Measurements from ENCODE around the gene ZYX. TPM values are rescaled to one million over a fixed set of nuclear protein-coding genes. Genes with fewer than 3 reads are reported as not detected.
"Not testable (repeated sequence)": the region's sequence is repeated elsewhere in the genome, so short reads cannot be mapped to it uniquely, and the experiment has no call there.

ZYX gene
- total RNA-seq, 1 experiment from 2014 or later: 128 TPM

DNA sequence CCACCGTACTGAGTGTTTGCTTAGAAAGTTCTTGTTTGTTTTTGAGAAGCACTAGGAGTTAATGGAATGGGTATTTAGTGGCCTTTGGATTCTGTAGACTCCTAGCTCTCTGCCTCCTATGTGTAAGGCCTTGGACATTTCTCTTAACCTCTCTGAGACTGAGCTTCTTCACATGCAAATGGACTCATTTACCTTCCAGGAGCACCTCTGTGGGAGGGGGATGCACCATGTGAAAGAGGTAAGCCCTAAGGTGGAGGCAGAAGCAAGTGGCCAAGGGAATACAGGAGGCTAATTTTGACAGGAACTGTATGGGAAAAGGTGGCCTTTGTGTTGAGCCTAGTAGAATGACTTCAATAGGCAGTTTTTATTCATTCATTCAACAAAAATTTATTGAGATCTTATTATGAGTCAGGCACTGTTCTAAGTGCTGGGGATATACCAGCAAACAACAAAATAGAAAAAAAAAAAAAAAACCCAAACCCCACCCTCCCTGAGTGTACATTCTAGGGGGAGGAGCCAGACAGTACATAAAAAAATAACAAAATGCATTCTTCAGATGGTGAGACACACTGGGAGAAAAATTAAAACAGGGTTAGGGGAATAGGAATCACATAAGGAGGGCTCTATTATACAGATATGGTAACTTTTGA, 36.7 kb downstream of the ZYX start:
- no peak for DNase-seq (ENCODE audit: low read depth)

DNA sequence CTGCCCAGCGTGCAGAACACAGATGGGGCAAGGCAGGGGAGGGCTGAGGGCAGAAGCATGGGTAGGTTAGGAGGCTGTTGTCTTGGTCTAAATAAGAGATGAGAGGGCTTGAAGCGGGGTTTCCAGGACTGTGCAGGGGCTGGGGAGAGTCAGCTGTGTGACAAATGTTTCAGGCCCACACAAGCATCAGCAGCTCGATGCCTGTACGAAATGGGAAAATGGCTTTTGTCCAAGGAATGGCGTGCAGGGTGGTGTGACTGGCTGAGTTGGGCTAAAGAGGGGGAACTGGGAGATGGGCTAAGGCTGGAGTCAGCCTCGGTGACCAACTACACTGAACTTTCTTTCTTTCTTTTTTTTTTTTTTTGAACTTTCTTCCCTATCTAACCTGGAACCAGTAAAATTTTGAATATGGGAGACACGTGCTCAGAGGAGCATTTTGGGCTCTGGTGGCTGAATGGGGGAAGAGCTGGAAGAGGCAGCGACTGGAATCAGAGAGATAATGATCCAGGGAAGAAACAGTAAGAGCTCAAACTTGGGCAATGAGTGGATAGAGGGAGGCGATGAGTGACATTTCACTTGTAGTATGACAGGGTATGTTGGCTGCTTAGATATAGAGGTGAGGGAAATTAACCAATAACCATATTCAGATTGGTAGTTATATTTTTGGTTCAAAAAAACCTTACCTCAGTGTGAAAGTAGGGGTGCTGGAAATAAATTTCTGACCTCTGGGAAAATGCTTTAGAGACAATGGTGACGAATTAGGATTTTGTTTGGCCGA, 37.7 kb downstream of the ZYX start:
- no peak for DNase-seq (ENCODE audit: low read depth)

DNA sequence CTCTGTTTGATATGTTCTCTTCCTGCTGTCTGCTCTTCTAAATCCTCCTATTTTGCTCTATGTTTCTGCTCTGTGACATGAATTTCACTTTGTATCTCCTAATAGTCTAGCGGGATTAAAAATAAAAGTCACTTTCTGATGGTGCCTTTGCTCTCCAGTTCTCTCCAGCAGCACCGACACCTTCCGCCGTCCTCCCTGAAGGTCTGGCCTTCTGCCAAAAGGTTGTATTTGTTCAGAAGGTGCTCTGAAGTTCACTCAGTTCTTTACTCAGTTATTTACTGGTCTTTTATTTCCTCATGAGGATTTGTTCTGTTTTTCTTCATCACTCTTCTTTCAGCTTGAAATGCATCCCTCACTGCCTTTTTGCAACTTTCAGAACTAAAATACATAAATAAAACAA, 38.7 kb downstream of the ZYX start:
- no peak for DNase-seq (ENCODE audit: low read depth)

DNA sequence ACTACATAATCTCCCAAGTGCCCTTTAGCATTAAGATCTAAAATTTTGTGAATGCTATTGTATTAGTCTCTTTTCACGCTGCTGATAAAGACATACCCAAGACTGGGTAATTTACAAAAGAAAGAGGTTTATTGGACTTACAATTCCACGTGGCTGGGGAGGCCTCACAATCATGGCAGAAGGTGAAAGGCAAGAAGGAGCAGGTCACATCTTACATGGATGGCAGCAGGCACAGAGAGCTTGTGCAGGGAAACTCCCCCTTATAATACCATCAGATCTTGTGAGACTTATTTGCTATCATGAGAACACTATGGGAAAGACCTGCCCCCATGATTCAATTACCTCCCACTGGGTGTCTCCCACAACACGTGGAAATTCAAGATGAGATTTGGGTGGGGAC, 39.5 kb downstream of the ZYX start:
- DNase-seq (ENCODE audit: low read depth): not testable (repeated sequence)

DNA sequence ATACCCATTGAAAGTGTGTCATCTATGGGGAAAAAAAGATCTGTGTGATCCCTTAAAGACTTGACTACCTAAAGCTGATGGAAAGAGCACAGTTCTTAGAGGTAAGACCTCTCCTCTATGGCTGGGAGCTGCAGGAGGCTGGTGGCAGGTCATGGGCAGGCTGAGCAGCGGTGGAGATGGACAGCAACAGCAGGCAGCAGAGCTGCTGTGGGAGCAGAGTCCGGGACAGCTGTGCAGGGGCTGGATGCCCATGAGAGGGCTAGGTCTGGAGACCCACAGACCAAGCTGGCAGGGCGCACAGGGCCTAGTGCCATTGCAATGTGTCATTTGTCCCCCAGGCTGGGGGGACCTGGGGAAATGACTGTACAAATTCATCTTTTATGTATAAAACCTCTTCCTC, 40.9 kb downstream of the ZYX start:
- no peak for DNase-seq (ENCODE audit: low read depth)

DNA sequence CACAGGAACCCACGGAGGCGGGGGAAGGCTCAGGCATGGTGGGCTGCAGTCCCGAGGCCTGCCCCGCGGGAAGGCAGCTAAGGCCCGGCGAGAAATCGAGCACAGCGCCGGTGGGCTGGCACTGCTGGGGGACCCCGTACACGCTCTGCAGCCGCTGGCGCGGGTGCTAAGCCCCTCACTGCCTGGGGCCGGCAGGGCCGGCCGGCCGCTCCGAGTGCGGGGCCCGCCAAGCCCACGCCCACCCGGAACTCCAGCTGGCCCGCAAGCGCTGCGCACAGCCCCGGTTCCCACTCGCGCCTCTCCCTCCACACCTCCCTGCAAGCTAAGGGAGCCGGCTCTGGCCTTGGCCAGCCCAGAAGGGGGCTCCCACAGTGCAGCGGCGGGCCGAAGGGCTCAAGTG, 43.3 kb downstream of the ZYX start:
- DNase-seq (ENCODE audit: low read depth): not testable (repeated sequence)

DNA sequence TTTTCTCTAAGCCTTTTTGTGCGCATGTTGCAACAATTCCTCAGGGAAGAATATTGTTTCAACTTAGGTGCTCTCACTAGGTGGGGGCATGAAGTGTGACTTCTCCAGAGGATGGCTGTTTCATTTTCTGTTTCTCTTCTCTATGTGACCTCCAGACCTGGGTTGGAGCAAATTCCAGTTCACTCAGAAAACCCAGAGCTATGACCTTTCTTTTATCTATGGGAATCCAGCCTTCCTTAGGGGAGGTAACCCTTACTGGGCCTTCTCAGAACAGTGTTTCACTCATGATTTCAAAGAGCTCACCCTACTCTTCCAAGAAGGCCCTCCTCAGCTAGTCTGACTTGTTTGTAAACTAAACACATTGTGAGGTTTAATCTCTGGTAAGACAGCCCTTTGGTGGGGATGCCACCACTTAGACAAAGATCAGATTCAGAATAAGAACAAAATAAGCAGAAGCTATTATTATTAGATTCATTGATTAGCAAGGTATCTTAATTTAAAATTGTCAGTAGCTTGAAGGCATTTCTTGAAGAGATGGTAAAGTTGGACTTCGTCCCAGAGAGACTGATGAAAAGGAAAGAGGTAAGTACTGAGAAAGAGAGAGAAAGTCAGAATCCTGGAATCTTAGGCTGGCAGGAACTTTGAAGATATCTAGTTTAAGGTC, 45.5 kb downstream of the ZYX start:
- DNase-seq (ENCODE audit: low read depth): no peak

DNA sequence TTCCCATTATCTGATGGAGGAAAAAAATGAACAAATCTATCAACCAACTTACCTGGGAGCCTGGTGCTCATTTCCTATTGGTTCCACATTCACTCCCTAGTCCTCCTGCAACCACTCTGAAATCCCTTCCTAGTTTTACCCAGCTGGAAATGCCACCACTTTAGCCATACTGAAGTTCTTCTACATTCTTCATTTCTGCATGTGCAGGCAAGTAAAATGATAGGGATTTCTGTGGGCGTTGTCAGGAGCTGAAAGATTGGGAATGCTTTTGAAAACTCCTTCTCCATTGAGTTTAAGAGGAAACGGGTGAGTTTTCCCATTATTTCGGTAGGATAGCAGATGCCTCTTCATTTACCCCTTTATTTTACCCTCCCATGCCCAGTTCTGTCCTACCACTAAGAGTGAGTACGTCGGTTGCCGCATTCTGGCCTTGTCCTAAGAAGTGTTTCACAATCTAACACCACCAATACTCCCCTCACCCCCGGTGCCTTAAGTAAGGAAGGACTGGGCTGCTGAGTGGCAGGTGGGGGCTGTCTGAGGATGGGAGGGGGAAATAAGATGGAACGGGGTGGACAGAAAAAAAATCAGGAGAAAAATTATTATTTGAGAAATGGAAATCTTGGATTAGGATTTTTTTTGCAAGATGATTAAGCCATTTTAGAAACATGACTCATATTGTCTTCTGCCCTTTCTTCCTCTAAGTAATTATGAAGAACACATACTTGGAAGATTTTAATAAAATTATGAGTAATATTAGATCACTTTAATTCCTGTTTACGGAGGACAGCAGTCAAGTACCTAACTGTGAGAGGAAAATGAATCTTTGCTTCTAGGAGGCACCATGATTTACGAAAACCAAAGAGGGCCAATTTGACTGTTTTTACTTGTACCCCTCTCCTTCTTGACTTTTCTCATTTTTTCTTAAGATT, 48.9 kb downstream of the ZYX start:
- DNase-seq (ENCODE audit: low read depth): no peak

DNA sequence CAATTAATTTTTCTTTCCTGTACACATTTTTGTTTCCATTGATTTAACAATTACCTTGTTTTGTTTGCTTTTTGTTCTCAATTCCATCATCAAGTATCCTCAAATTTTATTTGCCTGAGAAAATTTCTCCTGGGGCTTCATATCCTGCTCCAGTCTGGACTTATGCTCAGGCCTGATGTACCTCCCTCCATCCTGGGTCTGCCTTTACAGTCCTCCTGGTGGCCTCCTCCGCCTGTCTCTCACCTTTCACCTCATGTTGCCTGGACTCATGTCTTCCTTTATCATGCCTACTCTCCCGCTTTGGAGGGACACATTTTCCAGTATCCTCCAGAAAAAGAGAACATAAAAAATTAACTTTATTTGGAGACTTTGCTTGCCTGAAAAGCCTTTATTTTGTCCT, 50.0 kb downstream of the ZYX start:
- no peak for DNase-seq (ENCODE audit: low read depth)

DNA sequence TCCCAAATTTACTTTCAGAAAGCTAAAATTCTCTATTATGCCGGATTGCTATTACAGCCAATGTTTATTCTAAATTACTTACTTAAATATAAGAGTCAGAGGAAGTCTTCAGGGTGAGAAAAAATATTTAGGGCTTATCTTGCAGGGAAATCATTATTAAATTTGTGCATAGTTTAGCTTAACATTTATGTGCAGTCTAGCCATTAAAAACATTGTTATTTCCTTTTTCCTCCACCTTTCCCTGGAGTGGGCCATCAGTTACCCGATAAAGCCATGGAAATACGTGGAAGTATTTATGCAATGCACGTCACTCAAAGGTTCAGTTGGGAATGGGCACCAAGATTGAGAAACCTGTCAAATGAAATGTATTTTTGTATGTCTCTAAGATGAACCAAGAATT, 52.6 kb downstream of the ZYX start:
- DNase-seq (ENCODE audit: low read depth): no peak

DNA sequence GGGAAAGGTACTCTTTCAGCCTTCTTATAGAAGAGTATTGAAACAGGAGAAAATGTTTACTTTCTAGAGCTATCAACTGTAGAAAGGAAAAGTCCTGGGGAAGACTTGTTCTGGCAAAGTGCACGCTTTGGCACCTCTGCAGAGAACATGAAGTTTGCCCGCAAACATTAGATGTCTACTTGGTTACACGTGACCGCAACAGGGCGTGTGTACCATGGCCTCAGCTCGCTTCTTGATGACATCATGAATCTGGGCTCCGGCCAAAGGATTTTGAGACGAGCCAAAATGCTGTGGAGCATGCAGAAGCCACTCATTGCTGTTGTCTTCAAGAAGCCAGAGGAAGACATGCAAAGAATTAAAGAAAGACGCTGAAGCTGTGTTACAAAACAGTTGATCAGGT, 53.5 kb downstream of the ZYX start:
- peak; percentile 68 for DNase-seq (ENCODE audit: low read depth)

DNA sequence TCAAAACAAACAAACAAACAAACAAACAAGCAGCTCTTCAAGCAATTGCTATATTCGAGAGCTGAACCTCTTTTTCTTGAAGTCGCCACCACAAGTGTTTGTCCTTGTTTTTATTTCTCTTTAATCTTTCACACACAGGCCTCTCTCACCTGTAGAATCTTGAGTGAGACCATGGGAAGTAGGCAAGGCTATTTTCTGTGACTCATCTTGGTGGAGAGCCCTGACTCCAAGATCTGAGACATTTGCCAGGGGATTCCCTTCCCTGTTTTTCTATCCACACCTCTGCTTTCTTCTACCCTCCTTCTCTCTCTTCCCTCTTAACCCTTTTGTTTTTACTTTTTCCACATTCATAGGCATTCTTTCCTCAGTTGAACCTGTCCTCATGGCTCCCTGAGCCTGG, 54.1 kb downstream of the ZYX start:
- DNase-seq (ENCODE audit: low read depth): peak; percentile 37

DNA sequence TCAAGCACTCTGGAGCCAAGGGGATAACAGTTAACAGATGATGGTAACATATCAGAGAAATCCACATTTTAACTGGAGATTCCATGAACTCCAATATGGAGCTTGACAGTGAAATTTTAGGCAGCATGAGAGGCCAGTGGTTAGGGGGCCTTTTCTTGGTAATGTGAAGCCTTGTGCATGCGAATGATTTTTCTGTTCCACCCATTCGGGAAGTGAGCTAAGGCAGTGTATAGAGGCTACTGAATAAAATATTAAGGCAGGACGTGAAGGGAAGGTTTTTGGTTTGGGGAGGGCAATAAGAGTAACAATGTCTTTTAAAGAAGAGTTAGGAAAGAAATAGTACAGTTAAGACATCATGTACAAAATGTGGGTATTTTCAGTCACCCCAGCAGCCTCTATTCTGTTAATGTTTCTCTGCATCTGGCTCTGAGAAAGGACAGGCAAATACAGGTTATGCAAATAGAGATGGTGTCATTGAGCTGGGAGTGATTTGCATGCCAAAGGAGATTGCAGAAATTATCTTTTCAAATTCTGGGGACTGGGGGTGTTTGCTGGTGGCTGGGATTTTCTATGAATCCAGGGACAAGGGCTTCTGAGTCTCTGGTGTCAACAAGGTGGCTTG, 55.3 kb downstream of the ZYX start:
- no peak for DNase-seq (ENCODE audit: low read depth)

DNA sequence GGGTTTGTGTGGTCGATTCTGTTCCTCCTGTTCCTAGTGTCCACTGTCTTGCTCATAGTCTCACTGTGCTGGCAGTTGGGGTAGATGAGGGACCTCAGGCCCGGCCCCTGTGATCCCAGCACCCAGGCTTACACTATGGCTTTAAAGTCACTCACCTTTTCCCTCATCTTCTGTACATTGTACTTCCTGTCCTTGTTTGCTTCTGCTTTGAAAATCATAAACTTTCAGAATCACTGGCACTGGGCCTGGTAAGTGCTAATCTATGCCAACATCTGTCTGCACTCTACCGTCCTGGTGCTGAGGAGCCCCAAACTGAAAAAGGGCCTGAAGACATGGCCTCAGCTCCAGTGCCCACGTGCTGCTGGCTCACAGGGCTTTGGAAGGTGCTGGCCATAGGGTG, 56.4 kb downstream of the ZYX start:
- DNase-seq (ENCODE audit: low read depth): no peak

DNA sequence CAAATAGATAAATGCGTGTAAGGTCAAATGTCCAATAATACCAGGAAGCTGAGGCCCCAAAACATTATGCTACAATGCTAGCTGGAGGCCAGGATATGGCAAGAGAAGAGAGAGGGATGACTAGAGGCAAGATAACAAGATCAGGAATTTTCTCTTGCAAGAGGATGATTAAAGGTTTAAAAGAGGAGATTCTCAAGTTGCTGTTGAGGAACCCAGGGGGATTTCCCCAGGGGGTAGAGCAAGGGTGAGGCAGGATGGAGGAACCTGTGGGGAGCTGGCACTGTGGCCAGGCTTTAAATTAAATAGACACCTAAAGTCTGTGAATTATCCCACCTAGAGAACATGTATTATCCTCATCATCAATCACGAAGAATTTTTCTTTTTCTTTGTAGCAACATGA, 58.7 kb downstream of the ZYX start:
- no peak for DNase-seq (ENCODE audit: low read depth)

Other genes starting within 250 kb of the ZYX start
- gene PIP, start 249.3 kb upstream of the ZYX start, total RNA-seq (2014; rRNA removed; shearing (Covaris generic)): not detected in 2 replicates
- gene TAS2R39, start 197.9 kb upstream of the ZYX start, total RNA-seq (2014; rRNA removed; shearing (Covaris generic)): not detected in 2 replicates
- not detected in 2 replicates for gene TAS2R40, start 159.3 kb upstream of the ZYX start, total RNA-seq (2014; rRNA removed; shearing (Covaris generic))
- gene GSTK1, start 117.9 kb upstream of the ZYX start, total RNA-seq (2014; rRNA removed; shearing (Covaris generic)): 90.7 and 95.8 TPM in 2 replicates
- not detected in 2 replicates for gene TMEM139, start 96.4 kb upstream of the ZYX start, total RNA-seq (2014; rRNA removed; shearing (Covaris generic))
- gene CASP2, start 93.0 kb upstream of the ZYX start, total RNA-seq (2014; rRNA removed; shearing (Covaris generic)): 16.0 and 21.4 TPM in 2 replicates
- gene CLCN1, start 65.2 kb upstream of the ZYX start, total RNA-seq (2014; rRNA removed; shearing (Covaris generic)): 0.23 TPM in 1 of 2 replicates, not detected in the other
- gene FAM131B, start 18.6 kb upstream of the ZYX start, total RNA-seq (2014; rRNA removed; shearing (Covaris generic)): 2.2 and 4.0 TPM in 2 replicates
- 0.09 TPM in 1 of 2 replicates, not detected in the other for gene EPHA1, start 27.5 kb downstream of the ZYX start, total RNA-seq (2014; rRNA removed; shearing (Covaris generic))
- not detected in 2 replicates for gene TAS2R60, start 62.1 kb downstream of the ZYX start, total RNA-seq (2014; rRNA removed; shearing (Covaris generic))
- not detected in 2 replicates for gene TAS2R41, start 96.5 kb downstream of the ZYX start, total RNA-seq (2014; rRNA removed; shearing (Covaris generic))
- gene CTAGE15, start 190.5 kb downstream of the ZYX start, total RNA-seq (2014; rRNA removed; shearing (Covaris generic)): 0.65 TPM in 1 of 2 replicates, not detected in the other
- gene TCAF2, start 239.6 kb downstream of the ZYX start, total RNA-seq (2014; rRNA removed; shearing (Covaris generic)): 0.42 and 1.3 TPM in 2 replicates